ENCODE results near the gene ARHGAP29.

ARHGAP29 gene

GRCh38 chr1:94142022-94142421 lies 95.4 kb downstream of the ARHGAP29 start:
- no peak for TF ChIP-seq CTCF (IDR thresholded peaks at IDR 0.05; ENCODE audit: extremely low read depth, missing control alignments)
- no peak for DNase-seq (ENCODE audit: low spot score)

- no peak for DNase-seq (ENCODE audit: low spot score)
- TF ChIP-seq CTCF (IDR thresholded peaks at IDR 0.05; ENCODE audit: extremely low read depth, missing control alignments) = no peak
Measured at GRCh38 chr1:94132111-94132510, 105.3 kb downstream of the ARHGAP29 start.

- no peak for TF ChIP-seq CTCF (IDR thresholded peaks at IDR 0.05; ENCODE audit: extremely low read depth, missing control alignments)
- no peak for DNase-seq (ENCODE audit: low spot score)
Measured at GRCh38 chr1:94130851-94131595, 106.4 kb downstream of the ARHGAP29 start.

GRCh38 chr1:94126651-94127050 lies 110.7 kb downstream of the ARHGAP29 start:
- TF ChIP-seq CTCF (IDR thresholded peaks at IDR 0.05; ENCODE audit: extremely low read depth, missing control alignments) = no peak
- DNase-seq (ENCODE audit: low spot score) = no peak

- no peak for DNase-seq (ENCODE audit: low spot score)
- TF ChIP-seq CTCF (IDR thresholded peaks at IDR 0.05; ENCODE audit: extremely low read depth, missing control alignments) = no peak
Measured at GRCh38 chr1:94125551-94126514, 111.6 kb downstream of the ARHGAP29 start.

GRCh38 chr1:94124538-94124937 lies 112.8 kb downstream of the ARHGAP29 start:
- no peak for TF ChIP-seq CTCF (IDR thresholded peaks at IDR 0.05; ENCODE audit: extremely low read depth, missing control alignments)
- no peak for DNase-seq (ENCODE audit: low spot score)
